ENCODE measurements around the gene IRF8.
"Not testable (repeated sequence)": the region's sequence is repeated elsewhere in the genome, so short reads cannot be mapped to it uniquely, and the experiment has no call there.

IRF8 gene

GRCh38 chr16:85935391-85935973 lies 36.5 kb downstream of the IRF8 start:
- no peak for DNase-seq (ENCODE audit: low read depth)

- DNase-seq (ENCODE audit: low read depth): no peak
These were observed 37.2 kb downstream of the IRF8 start for GRCh38 chr16:85935974-85936760.

GRCh38 chr16:85936816-85937215 lies 37.9 kb downstream of the IRF8 start:
- DNase-seq (ENCODE audit: low read depth): no peak

- DNase-seq (ENCODE audit: low read depth): no peak
These were observed 41.3 kb downstream of the IRF8 start for GRCh38 chr16:85940214-85940613.

GRCh38 chr16:85941863-85942644 lies 43.1 kb downstream of the IRF8 start:
- DNase-seq (ENCODE audit: low read depth): no peak

DNA sequence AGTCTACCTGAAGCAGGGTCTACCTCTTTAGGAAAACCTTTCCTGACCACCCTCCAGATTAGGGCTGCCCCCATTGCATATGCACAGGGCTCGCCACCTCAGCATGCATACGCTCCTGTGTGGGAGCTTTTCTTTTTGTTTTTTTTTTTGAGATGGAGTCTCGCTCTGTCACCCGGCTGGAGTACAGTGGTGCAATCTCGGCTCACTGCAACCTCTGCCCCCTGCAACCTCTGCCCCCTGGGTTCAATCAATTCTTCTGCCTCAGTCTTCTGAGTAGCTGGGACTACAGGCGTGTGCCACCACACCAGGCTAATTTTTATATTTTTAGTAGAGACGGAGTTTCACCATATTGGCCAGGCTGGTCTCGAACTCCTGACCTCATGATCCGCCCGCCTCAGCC lies 43.7 kb downstream of the IRF8 start:
- DNase-seq (ENCODE audit: low read depth): not testable (repeated sequence)

DNA sequence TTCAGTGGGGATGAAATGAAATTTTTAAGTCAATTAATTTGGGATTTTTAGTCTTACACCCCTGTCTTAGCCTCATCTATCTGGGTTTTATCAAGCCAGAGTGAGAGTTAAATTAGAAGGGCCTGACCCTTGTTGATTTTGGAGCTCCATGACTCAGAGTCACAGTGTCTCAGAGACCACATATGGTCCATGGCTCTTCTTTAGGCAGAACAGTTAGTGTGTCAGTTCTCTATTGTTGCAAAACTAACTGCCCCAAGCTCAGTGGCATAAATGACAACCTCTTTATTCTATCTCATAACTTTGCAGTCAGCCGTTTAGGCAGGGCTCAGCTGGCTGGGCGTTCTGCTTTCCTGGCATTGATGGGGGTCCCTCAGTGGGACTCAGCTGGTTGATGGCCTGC lies 44.7 kb downstream of the IRF8 start:
- no peak for DNase-seq (ENCODE audit: low read depth)

- no peak for DNase-seq (ENCODE audit: low read depth)
These were observed 45.8 kb downstream of the IRF8 start for GRCh38 chr16:85944572-85945423.

GRCh38 chr16:85945424-85945751 lies 46.4 kb downstream of the IRF8 start:
- DNase-seq (ENCODE audit: low read depth): no peak

- DNase-seq (ENCODE audit: low read depth): no peak
These were observed 47.7 kb downstream of the IRF8 start for GRCh38 chr16:85946541-85947124.

DNA sequence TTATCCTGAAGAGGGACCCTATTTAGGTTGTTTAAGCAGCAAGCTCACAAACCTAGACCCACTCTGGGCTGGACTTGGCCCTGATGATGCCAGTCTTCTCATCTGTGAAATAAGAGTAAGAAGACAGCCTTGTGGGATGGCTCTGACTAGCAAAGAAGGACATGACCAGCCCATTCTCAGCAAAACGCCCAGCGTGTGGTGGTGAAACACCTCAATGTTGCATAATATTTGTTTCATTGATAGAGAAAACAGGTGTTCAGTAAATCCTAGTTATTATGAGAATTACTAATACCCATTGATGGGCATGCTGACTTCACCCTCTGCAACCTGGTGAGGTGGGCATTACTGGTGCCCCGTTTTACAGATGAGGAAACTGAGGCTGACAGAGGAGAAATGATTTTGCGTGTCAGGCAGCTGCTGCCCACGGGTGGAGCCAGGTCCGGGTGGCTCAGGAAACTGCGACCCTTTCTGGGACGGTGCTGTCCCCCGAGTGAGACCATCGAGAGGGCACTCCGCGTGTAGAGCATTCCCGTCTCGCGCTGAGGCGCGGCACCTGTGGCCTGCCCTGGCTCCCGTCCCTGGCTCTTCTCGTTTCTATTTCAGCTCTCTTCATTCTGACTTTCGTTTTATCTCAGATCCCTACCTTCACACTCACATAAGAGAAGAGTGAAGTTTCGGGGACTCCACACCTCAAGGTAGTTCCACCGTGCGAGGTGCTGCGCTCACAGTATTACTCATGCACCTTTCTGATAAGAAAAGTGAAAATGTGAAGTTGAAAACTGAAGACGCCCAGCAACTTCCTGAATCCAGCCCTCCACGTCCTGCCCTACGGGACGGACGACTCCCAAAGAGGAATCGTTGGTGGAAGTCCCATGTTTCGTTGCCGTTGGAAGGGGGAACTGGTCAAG lies 48.5 kb downstream of the IRF8 start:
- no peak for DNase-seq (ENCODE audit: low read depth)

DNA sequence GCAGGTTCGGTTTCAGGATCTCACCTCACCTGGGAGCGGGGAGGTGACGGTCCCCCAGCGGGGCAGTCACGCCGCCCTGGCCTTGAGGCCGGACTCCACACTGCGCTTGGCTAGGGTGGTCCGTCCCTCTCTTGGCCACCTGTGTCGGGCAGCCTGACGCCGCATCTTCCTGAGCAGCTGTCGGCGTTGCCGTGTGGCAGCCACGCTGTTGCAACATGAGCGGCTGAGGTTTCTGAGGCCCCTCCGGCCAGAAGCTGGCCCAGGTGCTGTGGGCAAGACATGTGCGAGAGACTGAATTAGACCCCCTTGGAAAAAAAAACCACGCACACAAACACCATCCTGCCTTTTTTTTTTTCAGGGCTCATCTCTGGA lies 49.2 kb downstream of the IRF8 start:
- no peak for DNase-seq (ENCODE audit: low read depth)

DNA sequence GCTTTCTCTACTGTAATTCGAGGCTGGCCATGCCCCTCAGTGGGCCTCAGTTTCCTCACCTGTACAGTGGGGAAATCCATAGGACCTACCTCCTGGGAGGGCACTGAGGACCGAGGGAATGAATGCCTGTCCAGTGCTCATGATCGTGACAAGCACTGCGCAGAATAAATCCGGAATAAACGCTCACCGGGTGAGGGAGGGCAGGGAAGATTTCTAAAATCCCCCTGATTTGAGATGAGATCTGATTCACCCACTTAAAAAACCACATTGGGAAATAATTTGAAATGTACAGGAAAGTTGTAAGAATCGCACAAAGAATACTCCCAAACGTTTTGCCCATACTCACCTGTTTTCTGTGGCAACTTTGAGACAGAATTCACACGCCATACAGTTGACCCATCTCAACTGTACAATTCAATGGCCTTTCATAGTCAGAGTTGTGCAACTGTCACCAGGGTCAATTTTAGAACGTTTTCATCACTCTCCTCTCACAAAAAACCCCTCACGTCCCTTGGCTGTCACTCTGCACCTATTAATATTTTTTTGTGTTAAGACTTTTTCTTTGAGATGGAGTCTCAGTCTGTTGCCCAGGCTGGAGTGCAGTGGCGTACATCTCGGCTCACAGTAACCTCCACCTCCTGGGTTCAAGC lies 49.8 kb downstream of the IRF8 start:
- DNase-seq (ENCODE audit: low read depth): no peak

GRCh38 chr16:85950136-85950918 lies 51.4 kb downstream of the IRF8 start:
- DNase-seq (ENCODE audit: low read depth): no peak

GRCh38 chr16:85952197-85952596 lies 53.2 kb downstream of the IRF8 start:
- no peak for DNase-seq (ENCODE audit: low read depth)

GRCh38 chr16:85952811-85953210 lies 53.8 kb downstream of the IRF8 start:
- no peak for DNase-seq (ENCODE audit: low read depth)

DNA sequence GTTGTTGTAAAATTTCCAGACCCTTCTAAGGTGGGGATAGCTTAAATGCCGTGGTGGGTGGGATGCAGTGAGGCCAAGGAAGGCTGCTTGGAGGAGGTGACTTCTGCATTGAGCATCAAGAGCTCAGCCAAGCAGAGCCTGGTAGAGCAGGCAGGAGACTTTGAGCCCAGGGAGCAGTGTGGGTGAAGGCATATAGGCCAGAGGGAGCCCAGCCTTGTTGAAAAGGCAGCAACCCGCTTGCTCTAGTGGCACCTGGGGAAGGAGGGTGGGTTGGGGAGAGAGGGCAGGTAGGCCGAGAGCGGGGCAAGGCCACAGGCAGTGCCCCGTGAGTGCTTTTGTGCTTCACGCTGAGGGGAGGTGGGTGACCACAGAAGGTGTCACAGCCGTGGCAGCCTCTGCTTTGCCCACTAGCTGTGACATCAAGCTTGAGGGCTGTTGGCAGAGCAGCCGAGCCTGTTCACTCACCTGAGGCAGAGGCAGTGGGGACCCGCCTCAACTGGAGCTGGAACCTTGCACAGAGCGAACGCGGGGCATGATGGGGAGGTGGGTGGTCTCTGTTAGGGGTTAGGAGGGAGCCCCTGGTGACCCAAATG lies 56.1 kb downstream of the IRF8 start:
- no peak for DNase-seq (ENCODE audit: low read depth)

DNA sequence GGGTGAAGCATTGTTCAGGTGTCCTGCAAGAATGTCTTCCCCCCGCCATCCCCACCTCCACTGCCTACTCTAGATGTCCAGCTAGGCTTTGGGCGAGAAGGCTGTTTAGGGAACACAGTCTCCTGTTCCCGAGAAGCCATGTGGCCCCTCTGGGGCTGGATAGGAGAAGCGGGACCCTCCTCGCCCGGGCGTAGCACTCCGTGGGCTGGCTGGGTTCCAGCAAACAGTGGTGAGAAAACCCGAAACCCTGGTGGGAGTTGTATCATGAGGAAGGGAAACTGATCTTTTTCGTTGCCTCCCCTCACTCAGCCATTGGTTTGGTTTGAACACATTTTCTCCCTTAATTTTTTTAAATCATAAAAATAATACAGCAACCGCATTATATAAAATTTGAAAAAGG lies 56.6 kb downstream of the IRF8 start:
- no peak for DNase-seq (ENCODE audit: low read depth)

GRCh38 chr16:85956426-85956825 lies 57.5 kb downstream of the IRF8 start:
- DNase-seq (ENCODE audit: low read depth): no peak
